GM19193 (cell line): ENCODE results near the gene LENG8.

Experiments used
- POLR2A ChIP-seq: IDR thresholded peaks from 4 replicates; pipeline ENCODE4 v1.6.1; 2011; ENCODE audit not compliant: insufficient read depth, insufficient read length; ENCODE audit errors: extremely low read depth

LENG8 gene

DNA sequence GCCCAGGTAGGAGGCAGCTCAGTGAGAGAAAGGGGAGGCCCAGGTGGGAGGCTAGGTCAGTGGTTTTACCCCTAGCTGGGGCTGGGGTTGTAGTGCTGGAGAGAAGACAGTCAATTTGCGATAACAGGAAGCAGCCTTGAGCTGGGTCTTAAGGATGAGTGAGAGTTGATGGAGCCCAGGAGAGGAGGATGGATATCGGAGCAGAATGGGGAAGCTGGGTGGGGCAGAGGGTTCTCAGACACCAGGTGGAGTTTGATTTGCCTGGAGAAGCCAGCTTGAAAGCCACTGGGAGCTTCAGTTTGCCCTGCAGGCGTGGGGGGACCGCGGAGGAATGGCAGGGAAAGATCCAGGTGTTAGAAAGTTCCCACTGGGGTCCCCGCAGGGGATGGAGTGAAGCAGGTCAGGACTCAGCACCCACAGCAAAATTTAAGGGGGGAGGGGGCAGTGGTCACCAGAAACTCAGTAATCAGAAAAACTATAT lies 24.9 kb downstream of the LENG8 start:
- TF ChIP-seq POLR2A = no peak

DNA sequence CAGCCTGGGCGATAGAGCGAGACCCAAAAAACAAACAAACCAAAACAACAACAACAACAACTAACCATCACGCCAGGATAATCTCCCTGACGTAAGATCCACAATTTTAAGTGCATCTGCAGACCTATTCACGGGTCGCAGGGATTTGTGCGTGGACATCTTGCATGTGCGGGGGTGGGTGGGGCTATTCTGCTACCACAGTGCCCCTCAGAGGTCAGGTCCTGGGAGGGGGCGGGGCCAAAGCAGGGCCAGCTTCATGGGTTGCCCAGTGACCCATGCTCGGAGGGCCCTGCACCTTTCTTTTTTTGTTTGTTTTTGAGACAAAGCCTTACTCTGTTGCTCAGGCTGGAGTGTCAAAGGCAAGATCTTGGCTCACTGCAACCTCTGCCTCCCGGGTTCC lies 26.7 kb downstream of the LENG8 start:
- TF ChIP-seq POLR2A = no peak

DNA sequence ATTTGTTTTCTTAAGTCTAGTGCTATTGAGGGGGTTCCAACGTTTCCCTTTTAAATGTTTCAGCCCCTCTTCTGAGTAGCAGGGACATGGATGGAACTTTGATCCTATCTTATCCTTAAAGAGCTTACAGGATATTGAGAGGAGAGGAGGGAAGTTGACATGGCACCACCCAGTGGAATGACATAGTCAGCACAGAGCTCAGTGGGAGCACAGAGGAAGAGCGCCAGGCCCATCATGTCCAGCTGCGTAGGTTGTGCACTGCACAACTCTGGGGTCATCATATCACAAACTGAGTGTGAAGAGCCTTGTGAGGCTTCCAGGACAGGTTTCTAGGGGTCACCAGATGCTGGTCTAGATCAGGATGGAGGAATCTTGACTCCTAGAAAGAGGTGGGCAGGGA lies 28.7 kb downstream of the LENG8 start:
- no peak for TF ChIP-seq POLR2A

DNA sequence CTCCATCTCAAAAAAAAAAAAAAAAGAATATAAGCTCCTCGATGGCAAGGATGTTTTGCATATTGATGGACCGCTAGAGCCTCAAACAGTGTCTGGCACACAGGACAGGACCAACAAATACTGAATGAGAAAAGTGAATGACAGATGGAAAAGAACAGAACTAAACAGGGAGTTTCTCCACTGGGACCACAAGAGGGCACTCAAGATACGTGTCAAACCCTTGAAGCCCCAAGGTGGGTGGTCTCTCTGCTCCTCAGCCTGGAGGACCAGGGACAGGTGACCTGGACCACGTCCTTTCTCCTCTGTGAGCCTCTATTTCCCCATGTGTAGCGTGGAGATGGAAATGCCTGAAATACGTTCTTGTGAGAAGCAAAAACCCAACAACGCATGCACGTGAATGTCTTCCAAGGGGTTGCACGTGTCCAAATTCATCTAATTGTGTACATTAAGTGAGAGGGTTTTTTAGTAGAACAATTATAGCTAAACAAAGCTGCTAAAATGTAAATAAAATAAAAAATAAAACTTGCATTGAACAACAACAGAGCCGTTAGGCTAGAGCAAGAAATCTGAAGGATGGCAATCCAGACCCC lies 29.8 kb downstream of the LENG8 start:
- no peak for TF ChIP-seq POLR2A

DNA sequence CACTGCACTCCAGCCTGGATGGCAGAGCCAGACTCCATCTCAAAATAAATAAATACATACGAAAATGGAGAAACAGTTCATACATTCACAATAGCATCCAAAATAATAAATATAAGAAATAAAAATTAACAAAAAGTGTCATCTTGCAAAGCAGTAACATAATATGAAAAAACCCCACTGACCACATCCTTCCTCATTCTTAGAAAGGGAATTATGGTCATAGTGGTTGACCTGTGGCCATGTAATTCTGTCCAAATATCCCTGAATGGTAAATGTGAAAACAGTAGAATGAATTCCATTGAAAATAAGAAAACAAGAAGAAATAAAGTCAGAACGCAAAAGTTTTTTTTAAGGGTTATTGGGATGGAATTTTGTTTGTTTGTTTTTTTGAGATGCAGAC lies 31.1 kb downstream of the LENG8 start:
- TF ChIP-seq POLR2A = no peak

DNA sequence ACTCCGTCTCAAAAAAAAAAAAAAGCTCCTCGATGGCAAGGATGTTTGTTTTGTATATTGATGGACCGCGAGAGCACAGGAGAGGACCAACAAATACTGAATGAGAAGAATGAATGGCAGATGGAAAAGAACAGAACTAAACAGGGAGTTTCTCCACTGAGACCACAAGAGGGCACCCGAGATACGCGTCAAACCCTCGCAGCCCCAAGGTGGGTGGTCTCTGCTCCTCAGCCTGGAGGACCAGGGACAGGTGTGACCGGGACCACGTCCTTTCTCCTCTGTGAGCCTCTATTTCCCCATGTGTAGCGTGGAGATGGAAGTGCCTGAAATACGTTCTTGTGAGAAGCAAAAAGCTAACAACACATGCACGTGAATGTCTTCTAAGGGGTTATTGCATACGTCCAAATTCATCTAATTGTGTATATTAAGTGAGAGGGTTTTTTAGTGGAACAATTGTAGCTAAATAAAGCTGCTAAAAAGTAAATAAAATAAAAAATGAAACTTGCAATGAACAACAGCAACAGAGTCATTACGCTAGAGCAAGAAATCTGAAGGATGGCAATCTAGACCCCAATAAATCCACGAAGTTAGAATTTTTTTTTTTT lies 32.4 kb downstream of the LENG8 start:
- TF ChIP-seq POLR2A = no peak

DNA sequence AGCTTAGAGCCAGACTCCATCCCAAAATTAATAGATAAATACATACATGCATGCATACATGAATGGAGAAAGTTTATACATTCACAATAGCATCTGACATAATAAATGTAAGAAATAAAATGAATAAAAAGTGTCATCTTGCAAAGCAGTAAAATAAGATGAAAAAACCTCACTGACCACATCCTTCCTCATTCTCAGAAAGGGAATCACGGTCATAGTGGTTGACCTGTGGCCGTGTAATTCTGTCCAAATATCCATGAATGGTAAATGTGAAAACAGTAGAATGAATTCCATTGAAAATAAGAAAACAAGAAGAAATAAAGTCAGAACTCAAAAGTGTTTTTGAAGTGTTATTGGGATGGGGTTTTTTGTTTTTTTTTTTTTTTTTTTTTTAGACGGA lies 33.9 kb downstream of the LENG8 start:
- TF ChIP-seq POLR2A = no peak

DNA sequence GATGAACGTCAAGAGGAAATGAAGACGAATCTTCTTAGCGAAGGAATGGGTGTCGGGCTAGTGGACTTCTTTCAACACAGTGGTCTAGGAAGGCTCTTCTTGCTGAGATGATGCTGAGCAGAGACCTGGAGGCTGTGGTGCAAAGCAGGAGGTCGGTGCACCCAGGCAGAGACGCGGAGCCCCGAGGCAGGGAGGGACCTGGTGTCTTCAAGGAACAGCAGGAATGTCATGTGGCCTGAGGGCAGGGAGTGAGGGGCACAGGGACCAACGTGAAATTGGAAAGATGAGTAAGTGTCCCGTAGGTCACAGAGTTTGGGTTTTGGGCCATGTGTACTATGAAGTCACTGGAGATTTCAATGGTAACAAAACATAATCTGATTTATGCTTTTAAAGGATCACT lies 35.5 kb downstream of the LENG8 start:
- TF ChIP-seq POLR2A = no peak

DNA sequence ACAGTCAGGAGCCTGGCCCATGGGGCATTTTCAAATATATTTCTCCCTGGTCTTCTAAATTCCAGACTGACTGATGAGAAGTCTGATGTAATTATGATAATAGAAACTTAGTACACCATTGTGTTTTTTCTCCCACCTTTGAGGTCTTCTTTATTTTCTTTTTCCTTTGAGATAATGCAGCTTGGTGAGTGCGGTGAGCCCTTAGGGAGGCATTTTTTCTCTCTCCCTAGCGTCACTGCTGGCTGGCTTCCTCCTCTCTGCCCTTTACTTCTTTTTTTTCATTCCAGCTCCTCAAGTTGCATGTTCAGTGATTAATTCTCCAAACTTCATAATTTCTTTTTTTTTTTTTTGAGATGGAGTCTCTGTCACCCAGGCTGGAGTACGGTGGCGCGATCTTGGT lies 36.9 kb downstream of the LENG8 start:
- TF ChIP-seq POLR2A = no peak

DNA sequence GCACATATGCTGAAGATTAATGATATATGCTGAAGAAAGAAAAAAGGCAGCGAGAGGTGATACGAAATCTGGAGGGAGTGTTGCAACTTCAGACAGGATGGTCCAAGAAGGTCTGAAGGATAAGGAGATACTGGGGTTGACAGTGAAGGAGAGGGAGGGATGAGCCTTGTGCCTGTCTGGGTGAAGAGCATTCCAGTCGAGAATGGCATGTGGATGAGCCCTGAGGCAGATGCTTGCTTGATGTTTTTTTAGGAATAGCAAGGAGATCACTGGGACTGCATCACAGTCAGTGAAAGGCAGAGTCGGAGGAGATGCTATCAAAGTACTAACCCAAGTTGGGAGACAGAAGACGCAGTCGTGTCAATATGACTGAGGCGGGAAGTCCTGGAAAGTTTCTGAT lies 40.3 kb downstream of the LENG8 start:
- TF ChIP-seq POLR2A = no peak

DNA sequence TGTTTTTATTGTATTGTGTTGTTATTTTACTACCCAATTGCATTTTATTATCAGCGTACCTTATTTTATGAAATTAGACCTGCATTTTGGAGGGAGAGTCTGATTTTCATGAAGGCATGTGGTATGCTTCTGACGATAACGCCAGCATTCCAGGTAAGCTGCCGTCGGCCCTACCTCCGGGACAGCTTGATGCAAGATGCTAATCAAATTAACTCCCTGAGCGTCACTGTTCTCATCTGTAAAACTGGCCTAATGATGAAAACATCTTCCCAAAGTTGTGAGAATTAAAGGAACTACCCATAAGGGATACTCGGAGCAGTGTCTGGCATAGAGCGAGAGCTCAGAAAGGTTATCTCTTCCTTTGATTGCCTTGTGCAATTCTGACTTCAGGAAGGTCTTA lies 40.8 kb downstream of the LENG8 start:
- no peak for TF ChIP-seq POLR2A

DNA sequence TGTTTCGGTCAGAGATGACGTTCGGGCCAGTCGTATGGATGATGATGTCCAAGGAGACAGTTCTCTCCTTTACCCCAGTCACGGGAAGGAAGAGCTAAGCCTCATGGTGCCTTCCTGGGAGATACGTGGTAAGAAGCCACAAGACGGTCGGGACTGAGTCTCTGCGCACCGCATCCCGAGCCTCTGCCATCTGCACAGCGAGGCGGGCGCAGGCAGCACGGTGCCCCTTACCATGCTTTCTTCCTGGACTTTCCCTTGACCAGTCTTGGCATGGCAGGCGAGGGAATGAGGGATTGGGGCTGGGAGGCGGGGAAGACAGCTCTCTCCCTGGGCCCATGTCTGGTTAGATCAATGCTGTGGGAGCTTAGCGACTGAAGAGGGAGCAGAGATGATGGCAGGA lies 43.6 kb downstream of the LENG8 start:
- TF ChIP-seq POLR2A = no peak

DNA sequence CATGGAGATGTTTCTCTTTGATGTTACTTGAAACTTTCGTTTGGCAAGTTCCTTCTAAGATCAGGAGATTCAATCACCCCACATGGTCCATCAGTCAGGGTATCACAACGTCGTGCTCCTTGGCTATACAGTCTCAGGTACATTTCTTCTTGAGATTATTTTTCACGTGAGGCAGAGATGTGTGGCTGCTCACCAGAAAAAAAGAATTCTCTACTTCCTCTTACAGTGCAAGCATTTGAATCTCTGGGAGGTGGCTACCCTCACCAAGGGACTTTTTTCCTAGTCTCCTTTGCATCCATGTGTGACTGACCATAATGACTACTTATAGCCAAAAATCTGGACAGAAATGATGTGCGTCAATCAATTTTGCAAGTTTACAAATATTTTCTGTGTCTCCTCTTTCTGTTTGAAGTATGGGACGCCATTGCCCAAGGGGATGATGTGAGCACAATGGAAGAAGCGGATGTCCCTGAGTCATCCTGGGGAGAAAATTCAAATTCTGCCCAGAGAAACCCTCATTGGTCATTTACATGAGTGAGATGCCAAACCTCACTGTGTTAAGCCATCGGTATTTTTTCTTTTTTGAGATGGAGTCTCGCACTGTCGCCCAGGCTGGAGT lies 45.1 kb downstream of the LENG8 start:
- TF ChIP-seq POLR2A = no peak

DNA sequence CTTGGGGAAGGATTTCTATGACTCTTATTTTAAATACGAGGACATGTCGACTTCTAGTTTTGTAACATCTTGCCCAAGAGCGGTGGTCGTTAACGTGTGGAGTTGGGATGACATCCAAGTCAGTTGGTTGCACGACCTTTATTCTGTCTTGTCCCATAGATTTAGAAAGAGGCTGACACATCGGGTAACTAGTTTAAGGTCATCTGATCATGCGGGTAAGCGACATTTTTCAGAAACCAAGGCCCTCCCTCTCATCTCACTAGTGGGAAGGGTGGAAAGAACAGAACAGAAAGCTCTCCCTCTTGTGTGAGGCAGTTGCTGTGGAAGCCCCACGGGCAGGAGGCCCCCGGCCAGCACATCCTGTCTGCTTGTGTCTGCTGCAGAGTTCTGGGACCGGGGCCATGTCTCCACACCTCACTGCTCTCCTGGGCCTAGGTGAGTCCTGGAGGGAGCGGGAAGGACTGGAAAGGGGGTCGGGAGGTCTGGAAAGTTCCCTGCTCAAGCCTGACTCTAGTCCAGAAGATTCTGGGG lies 53.6 kb downstream of the LENG8 start, which contains the start of gene LAIR2:
Gene LAIR2 (plus strand): TSS at position 314 of the 531 bp plus-strand sequence. CDS start 88 bp downstream, at position 402.
- TF ChIP-seq POLR2A = no peak

DNA sequence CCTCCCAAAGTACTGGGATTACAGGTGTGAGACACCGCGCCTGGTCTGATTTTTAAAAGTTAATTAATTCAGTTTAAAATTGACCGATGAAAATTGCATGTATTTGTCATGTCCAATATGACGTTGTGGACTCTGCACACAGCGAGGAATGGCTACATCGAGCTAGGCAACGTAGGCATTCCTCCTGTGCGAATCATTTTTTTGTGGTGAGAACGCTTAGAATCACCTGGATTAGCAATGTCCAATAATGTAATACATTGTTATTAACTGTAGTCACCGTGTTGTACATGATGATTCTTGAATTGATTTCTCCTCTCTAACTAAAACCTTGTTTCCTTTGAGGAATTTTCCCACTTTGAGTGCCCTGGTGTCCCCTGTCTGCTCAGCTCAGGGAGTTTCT lies 57.1 kb downstream of the LENG8 start:
- TF ChIP-seq POLR2A = no peak

DNA sequence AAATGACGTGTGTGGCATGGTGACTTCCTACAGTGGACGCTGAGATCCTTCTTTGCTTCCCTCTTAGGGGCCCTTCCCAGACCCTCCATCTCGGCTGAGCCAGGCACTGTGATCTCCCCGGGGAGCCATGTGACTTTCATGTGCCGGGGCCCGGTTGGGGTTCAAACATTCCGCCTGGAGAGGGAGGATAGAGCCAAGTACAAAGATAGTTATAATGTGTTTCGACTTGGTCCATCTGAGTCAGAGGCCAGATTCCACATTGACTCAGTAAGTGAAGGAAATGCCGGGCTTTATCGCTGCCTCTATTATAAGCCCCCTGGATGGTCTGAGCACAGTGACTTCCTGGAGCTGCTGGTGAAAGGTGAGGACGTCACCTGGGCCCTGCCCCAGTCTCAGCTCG lies 58.8 kb downstream of the LENG8 start:
- no peak for TF ChIP-seq POLR2A
